ENCODE results near the gene NELFA.

Gene NELFA

DNA sequence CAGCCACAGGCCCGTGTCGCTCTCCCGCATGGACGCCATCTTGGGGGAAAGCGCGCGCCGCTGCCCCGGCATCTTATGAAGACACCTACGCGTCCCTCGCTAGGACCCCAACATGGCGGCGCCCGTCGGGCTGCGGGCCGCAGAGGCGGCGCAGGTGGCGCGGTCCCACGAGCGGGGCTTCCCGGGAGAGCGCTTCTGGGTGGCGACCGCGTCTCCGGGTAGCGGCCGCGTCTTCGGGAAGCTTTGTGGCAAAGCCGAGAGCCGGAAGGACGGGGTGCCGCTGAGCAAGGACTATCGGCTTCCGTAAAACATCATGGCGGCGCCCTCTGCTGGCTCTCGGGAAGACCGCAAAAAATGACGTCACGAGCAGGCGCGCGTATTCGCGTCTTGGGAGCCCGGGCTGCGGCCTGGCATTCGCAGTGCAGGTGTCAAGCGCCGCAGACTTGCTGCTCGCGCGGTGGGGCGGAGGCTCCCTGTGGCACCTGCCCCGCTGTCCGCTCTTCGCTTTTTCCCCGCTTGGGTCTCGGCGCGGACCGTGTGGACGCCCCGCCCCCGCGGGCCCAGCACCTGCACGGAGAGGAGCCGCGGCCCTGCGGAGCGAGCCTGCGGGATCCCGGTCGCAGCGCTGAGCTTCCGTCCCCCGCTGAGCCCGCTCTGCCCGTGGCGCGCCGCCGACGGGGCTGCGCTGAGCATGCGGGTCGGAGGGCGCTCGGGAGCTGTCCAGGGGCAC, at the start of gene NELFA:
TSS of gene NELFA (minus strand) at position 54 of the 730 bp plus-strand sequence. CDS start at position 39, 15 bp downstream.
- Histone ChIP-seq H3K4me1 (ENCODE audit: control insufficient read depth, insufficient read depth, low read length) (no peaks in the 10 kb centered on the region), H3K9me3 (ENCODE audit: control insufficient read depth, low read length) (no peaks in the 10 kb centered on the region), H3K9ac (ENCODE audit: low read length) (peak within 1 kb of the TSS; percentile 85), H3K36me3 (ENCODE audit: control insufficient read depth, insufficient read depth, low read length) (no peaks in the 10 kb centered on the region), H3K4me3 (ENCODE audit: low read length) (peak within 1 kb of the TSS; percentile 66), H3K27me3 (ENCODE audit: control insufficient read depth, insufficient read depth, low read length) (no peaks in the 10 kb centered on the region)

DNA sequence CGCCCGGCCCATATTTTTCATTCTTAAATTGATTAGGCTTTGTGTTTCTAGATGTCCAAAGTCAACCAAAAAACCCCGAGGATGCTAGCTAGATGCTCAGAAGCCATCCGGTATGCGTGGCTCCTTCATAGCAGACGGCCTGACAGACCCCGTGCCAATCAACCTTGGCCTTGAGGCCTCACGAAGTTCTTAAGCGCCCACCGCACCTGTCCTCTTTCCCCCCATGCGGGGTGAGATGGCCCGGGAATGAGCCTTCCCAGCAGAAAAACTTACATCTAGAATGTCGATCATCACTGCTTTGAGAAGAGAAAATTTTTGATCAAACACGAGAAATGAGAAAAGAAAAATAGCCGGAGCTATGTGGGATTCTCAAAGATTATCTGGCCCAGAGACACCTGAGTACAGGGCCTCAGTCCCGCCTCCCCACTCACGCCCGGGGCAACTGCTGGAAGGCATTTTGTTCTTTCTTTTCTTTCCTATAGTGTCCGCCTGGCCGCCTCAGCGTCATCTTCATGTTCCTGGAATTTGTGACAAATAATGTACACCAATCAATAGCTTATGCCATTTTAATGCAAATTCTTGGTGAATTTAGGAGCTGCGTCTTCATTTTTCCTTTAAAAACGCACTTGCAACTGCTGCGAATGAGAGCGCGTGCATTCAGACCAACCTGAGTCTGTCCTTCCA, 48.8 kb upstream of the NELFA start:
- Histone ChIP-seq H3K4me1 (ENCODE audit: control insufficient read depth, insufficient read depth, low read length) (no peaks in the 10 kb centered on the region), H3K27me3 (ENCODE audit: control insufficient read depth, insufficient read depth, low read length) (peaks cover 47% of the 10 kb centered on the region), H3K9ac (ENCODE audit: low read length) (no peak overlapping the region), H3K4me3 (ENCODE audit: low read length) (no peak overlapping the region), H3K36me3 (ENCODE audit: control insufficient read depth, insufficient read depth, low read length) (no peaks in the 10 kb centered on the region), H3K9me3 (ENCODE audit: control insufficient read depth, low read length) (no peaks in the 10 kb centered on the region)

DNA sequence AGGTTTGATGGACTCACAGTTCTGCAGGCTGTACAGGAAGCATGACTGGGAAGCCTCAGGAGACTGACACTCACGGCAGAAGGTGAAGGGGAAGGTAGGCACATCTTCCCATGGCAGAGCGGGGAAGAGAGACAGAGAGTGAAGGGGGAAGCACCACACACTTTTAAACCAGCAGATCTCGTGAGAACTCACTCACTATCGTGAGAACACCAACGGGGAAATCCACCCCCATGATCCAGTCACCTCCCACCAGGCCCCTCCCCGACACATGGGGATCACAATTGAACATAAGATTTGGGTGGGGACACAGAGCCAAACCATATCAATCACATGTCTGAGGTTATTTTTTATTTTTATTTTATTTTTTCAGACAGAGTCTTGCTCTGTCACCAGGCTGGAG, 45.4 kb upstream of the NELFA start:
- H3K9me3 ChIP-seq (ENCODE audit: control insufficient read depth, low read length) = no peaks in the 10 kb centered on the region
- H3K27me3 ChIP-seq (ENCODE audit: control insufficient read depth, insufficient read depth, low read length) = peaks cover 32% of the 10 kb centered on the region

DNA sequence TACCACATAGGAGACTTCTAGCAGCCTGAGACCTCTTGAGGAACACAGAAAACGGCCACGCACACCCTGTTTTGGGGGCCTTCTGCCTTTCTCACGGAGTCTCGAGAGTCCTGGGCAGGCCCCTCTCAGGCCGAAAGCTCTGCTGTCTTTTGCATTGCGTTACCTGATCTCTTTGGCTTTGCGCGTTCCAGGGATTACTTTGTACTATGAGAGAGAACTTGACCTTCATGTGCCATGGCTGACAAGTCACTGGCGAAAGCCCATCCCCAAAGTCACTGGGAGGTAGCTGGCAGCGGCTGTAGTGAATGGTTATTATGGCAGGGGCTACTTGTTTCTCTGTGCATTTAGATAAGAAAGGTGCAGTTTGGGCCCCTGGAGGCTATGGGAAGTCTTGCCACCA, 42.3 kb upstream of the NELFA start:
- no peaks in the 10 kb centered on the region for H3K4me1 ChIP-seq (ENCODE audit: control insufficient read depth, insufficient read depth, low read length)
- H3K36me3 ChIP-seq (ENCODE audit: control insufficient read depth, insufficient read depth, low read length) = no peaks in the 10 kb centered on the region
- H3K9ac ChIP-seq (ENCODE audit: low read length) = no peak overlapping the region
- peaks cover 21% of the 10 kb centered on the region for H3K27me3 ChIP-seq (ENCODE audit: control insufficient read depth, insufficient read depth, low read length)
- no peak overlapping the region for H3K4me3 ChIP-seq (ENCODE audit: low read length)
- H3K9me3 ChIP-seq (ENCODE audit: control insufficient read depth, low read length) = no peaks in the 10 kb centered on the region

More for the DNA sequence above, 45.4 kb upstream of the NELFA start:
- Histone ChIP-seq H3K9ac (ENCODE audit: low read length) (no peak overlapping the region), H3K4me3 (ENCODE audit: low read length) (no peak overlapping the region), H3K4me1 (ENCODE audit: control insufficient read depth, insufficient read depth, low read length) (no peaks in the 10 kb centered on the region), H3K36me3 (ENCODE audit: control insufficient read depth, insufficient read depth, low read length) (no peaks in the 10 kb centered on the region)

DNA sequence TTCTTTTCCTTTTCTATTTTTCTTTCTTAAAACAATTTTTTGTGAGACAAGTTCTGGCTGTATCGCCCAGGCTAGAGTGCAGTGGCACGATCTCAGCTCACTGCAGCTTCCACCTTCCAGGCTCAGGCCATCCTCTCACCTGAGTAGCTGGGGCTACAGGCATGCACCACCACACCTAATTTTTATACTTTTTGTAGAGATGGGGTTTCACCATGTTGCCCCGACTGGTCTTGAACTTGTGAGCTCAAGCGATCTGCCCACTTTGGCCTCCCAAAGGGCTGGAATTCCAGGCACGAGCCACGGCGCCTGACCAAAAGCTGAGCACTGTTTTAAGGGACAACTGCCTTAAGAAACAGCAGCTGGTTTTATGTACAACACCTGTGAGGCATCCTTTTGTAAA, 41.0 kb upstream of the NELFA start:
- no peaks in the 10 kb centered on the region for H3K9me3 ChIP-seq (ENCODE audit: control insufficient read depth, low read length)
- no peaks in the 10 kb centered on the region for H3K4me1 ChIP-seq (ENCODE audit: control insufficient read depth, insufficient read depth, low read length)
- peaks cover 17% of the 10 kb centered on the region for H3K27me3 ChIP-seq (ENCODE audit: control insufficient read depth, insufficient read depth, low read length)
- no peak overlapping the region for H3K9ac ChIP-seq (ENCODE audit: low read length)
- H3K4me3 ChIP-seq (ENCODE audit: low read length) = no peak overlapping the region
- no peaks in the 10 kb centered on the region for H3K36me3 ChIP-seq (ENCODE audit: control insufficient read depth, insufficient read depth, low read length)

DNA sequence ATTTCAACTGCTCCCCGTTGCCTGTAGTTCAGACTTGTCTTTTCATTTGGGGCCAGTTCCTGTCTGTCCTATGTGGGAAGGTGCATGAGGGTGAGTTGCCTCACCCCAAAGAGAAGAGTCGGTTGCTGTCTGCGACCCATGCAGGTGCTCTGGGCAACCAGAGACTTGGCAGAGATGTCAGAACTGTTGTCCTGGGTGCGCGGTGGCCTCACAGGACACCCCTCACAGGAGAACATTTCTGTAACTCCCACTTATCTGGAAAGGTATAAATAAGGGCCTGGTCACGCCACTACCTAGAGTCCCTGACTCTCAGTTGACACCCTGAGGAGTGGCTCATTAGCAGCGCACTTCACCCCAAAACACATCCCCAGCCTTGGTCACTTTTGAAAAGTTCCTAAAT, 40.6 kb upstream of the NELFA start:
- no peaks in the 10 kb centered on the region for H3K4me1 ChIP-seq (ENCODE audit: control insufficient read depth, insufficient read depth, low read length)
- H3K27me3 ChIP-seq (ENCODE audit: control insufficient read depth, insufficient read depth, low read length) = peaks cover 17% of the 10 kb centered on the region
- H3K36me3 ChIP-seq (ENCODE audit: control insufficient read depth, insufficient read depth, low read length) = no peaks in the 10 kb centered on the region
- no peak overlapping the region for H3K9ac ChIP-seq (ENCODE audit: low read length)
- H3K4me3 ChIP-seq (ENCODE audit: low read length) = no peak overlapping the region
- no peaks in the 10 kb centered on the region for H3K9me3 ChIP-seq (ENCODE audit: control insufficient read depth, low read length)

DNA sequence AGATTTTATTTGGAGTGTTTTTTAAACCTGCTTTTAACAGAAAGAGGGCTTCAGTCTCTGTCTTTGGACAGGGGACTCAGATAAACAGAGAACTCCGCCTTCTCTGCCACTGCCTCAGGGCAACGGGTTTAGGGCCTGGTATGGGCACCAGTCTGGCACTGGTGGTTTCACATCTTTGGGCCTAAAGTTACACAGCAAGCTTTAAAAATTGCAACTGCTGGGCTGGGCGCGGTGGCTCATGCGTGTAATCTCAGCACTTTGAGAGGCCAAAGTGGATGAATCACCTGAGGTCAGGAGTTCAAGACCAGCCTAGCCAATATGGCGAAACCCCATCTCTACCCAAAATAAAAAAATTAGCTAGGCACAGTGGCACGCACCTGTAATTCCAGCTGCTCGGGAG, 40.1 kb upstream of the NELFA start:
- H3K9ac ChIP-seq (ENCODE audit: low read length) = no peak overlapping the region
- H3K4me3 ChIP-seq (ENCODE audit: low read length) = no peak overlapping the region
- peaks cover 20% of the 10 kb centered on the region for H3K27me3 ChIP-seq (ENCODE audit: control insufficient read depth, insufficient read depth, low read length)

DNA sequence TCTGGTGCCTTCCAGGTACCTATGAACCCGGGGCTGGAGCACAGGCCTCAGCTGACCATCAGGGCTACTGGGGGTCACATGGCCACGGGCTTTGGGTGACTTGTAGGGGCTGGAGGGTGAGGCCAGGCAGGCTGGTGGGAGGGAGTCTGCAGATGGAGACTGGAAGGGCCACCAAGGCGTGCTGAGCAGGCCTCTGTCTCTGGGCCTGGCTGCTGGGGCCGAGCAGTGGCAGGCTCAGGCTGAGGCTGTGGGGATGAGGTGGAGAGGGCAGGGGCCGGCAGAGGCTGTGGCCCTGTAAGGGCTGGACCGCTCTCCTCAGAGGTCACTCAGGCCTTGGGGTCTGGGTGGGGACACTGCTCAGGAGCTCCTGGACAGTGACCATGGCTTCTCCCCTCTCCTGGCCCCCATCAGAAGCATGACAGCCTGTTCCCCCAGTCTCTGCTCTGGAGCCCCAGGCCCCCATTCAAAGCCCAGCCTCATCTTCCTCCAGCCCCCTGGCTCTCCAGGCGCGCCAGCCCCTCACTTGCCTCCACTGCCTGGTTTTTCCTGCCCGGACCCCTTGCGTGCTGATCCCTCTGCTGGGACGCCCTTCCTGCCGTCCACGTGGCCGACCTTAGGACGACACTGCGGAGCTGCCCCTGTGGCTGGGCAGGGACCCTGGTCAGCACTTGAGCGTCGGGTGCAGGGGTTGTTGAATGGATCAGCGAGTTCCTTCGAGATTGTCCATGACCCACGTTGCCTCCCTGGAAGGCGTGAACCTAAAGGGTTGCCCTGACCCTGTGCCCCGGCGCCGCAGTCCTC, 39.2 kb upstream of the NELFA start:
- Histone ChIP-seq H3K4me1 (ENCODE audit: control insufficient read depth, insufficient read depth, low read length) (no peaks in the 10 kb centered on the region), H3K4me3 (ENCODE audit: low read length) (no peak overlapping the region), H3K36me3 (ENCODE audit: control insufficient read depth, insufficient read depth, low read length) (no peaks in the 10 kb centered on the region), H3K9ac (ENCODE audit: low read length) (no peak overlapping the region), H3K9me3 (ENCODE audit: control insufficient read depth, low read length) (no peaks in the 10 kb centered on the region), H3K27me3 (ENCODE audit: control insufficient read depth, insufficient read depth, low read length) (peaks cover 27% of the 10 kb centered on the region)

More for the DNA sequence above, 40.1 kb upstream of the NELFA start:
- H3K36me3 ChIP-seq (ENCODE audit: control insufficient read depth, insufficient read depth, low read length) = no peaks in the 10 kb centered on the region
- no peaks in the 10 kb centered on the region for H3K9me3 ChIP-seq (ENCODE audit: control insufficient read depth, low read length)
- H3K4me1 ChIP-seq (ENCODE audit: control insufficient read depth, insufficient read depth, low read length) = no peaks in the 10 kb centered on the region

DNA sequence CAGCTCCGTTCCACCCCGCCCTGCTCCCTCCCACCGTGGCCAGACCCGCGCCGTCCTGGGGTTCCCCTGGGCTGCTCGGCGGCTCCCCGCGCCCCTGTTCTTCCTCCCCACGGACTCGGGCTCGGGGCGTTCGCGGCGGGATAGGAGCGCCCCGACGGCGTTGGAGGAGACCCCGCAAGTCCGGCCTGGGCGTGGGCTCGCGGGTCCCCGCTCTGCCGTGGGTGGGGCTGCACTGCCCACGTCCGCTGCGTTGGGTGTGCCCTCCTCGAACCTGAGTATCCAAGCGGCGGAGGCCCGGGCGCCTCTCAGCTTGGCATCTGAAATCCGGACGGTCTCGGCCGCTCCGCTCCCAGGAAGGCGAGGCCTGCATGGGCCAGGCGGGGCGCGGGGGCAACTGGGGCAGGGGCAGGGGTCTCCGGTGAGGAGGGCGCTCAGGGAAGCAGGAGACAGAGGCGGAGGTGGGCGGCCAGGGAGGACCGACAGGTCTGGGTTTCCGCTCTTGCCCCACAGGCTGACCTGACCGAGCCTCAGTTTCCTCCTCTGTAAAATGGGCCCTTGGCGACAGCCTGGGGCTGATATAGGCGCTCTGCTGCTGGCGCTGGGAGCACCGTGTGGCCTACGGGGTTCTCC, 38.4 kb upstream of the NELFA start:
- peaks cover 33% of the 10 kb centered on the region for H3K27me3 ChIP-seq (ENCODE audit: control insufficient read depth, insufficient read depth, low read length)
- H3K4me1 ChIP-seq (ENCODE audit: control insufficient read depth, insufficient read depth, low read length) = no peaks in the 10 kb centered on the region
- H3K9me3 ChIP-seq (ENCODE audit: control insufficient read depth, low read length) = no peaks in the 10 kb centered on the region
- H3K36me3 ChIP-seq (ENCODE audit: control insufficient read depth, insufficient read depth, low read length) = no peaks in the 10 kb centered on the region
- no peak overlapping the region for H3K4me3 ChIP-seq (ENCODE audit: low read length)
- no peak overlapping the region for H3K9ac ChIP-seq (ENCODE audit: low read length)

DNA sequence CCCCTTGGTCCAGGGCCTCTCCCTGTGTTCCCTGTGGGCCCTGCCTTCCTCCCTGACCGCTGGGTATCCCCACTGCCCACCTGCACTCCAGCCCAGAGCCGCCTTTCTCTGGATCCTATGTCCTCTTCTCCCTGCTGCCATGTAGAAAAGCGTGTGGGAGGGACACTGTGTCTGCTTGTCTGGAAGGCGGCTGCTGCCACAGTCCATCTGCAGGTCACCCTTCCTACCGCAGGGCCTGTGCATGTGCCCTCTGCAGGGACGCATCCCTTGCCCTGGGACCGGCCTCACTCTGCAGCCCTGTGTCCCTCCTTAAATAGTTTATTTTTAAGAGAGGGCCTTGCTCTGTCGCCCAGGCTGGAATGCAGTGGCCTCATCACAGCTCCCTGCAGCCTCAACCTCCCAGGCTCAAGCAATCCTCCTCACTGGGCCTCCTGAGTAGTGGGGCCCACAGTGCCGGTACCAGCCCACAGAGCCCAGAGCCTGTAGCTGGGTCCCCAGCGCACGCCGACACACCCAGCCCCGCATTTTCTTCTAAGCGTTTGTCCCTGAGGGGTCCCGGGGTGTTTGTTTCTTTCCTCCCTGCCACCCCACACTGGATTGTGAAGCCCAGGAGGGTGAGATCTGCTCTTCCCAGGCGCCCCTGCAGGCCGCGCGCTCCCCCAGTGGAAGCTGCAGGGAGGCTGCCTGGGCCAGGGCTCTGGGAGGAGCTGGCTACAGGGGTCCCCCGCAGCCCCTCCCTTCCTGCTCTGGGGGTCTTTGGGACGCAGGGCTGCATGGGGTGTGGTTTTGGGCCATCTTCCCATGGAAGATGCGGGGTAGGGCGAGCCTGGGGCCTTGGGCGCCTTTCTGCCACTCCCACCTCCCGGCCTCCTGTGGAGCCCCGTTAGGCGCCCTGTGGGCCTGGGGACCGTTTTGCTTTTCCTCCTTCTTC, 37.5 kb upstream of the NELFA start:
- Histone ChIP-seq H3K4me3 (ENCODE audit: low read length) (no peak overlapping the region), H3K9ac (ENCODE audit: low read length) (no peak overlapping the region), H3K27me3 (ENCODE audit: control insufficient read depth, insufficient read depth, low read length) (peaks cover 36% of the 10 kb centered on the region), H3K36me3 (ENCODE audit: control insufficient read depth, insufficient read depth, low read length) (no peaks in the 10 kb centered on the region), H3K4me1 (ENCODE audit: control insufficient read depth, insufficient read depth, low read length) (peaks cover 5% of the 10 kb centered on the region), H3K9me3 (ENCODE audit: control insufficient read depth, low read length) (no peaks in the 10 kb centered on the region)

DNA sequence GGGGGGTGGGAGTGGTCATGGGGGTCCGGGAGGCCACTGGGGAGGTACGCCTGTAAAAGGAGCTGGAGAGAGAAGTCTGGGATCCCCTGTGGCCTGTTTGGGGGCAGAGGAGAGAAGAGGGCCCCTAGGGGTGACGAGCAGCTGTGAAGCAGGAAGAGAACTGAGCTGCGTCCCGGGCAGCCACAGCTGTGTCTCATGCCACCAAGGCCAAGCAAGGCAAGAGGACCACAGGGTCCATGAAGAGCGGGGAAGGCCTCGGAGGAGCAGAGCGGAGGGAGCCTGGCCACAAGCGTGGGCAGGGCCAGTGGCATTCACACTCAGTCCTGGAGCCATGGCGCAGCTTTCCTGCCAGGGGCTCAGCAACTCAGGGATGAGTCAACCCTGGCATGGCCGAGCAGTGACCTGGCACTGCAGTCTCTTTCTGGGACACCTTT, 36.8 kb upstream of the NELFA start:
- Histone ChIP-seq H3K9ac (ENCODE audit: low read length) (no peak overlapping the region), H3K9me3 (ENCODE audit: control insufficient read depth, low read length) (no peaks in the 10 kb centered on the region), H3K4me1 (ENCODE audit: control insufficient read depth, insufficient read depth, low read length) (peaks cover 7% of the 10 kb centered on the region), H3K4me3 (ENCODE audit: low read length) (no peak overlapping the region), H3K27me3 (ENCODE audit: control insufficient read depth, insufficient read depth, low read length) (peaks cover 33% of the 10 kb centered on the region), H3K36me3 (ENCODE audit: control insufficient read depth, insufficient read depth, low read length) (no peaks in the 10 kb centered on the region)

Data from mucosa of stomach (tissue), 1 donor.